HFF-Myc (cell line): ENCODE results near the gene SELENOW.

Experiments
- DNase-seq: peaks from one replicate; pipeline ENCODE4 v3.0.0-alpha.2; 2011; ENCODE audit warnings: low read depth; ENCODE audit errors: extremely low read depth
- H3K4me3 ChIP-seq: replicated peaks from 2 replicates; pipeline ENCODE4 v1.5.1; 2011; ENCODE audit warnings: low read depth, mild to moderate bottlenecking, control low read depth, low read length
- CTCF ChIP-seq: IDR thresholded peaks from 2 replicates; pipeline ENCODE4 v1.5.1; 2012; ENCODE audit warnings: mild to moderate bottlenecking, low read depth, low read length, control low read depth; ENCODE audit errors: missing control alignments

The SELENOW gene

GRCh38 chr19:47824396-47824795 lies 45.9 kb downstream of the SELENOW start:
- no peak overlapping the region for H3K4me3 ChIP-seq
- DNase-seq = no peak
- TF ChIP-seq CTCF = no peak

GRCh38 chr19:47826800-47827199 lies 48.3 kb downstream of the SELENOW start:
- DNase-seq = no peak
- TF ChIP-seq CTCF = no peak

GRCh38 chr19:47832723-47833122 lies 54.2 kb downstream of the SELENOW start:
- H3K4me3 ChIP-seq = no peak overlapping the region
- DNase-seq = no peak
- TF ChIP-seq CTCF = no peak

More at GRCh38 chr19:47826800-47827199, 48.3 kb downstream of the SELENOW start:
- no peak overlapping the region for H3K4me3 ChIP-seq
